AG04449 (cell line): ENCODE data around the gene ABCA8.
"Not testable (repeated sequence)": the region's sequence is repeated elsewhere in the genome, so short reads cannot be mapped to it uniquely, and the experiment has no call there.

Experiments
- CTCF ChIA-PET: fragments of 350-600 bp; formaldehyde crosslinking; extraction: SDS; loops from one replicate; lab custom pipeline; 2021; ENCODE audit warnings: antibody characterized with exemption; lab: Yijun Ruan, JAX
- POLR2A ChIA-PET: fragments of 400-600, 350-600 bp; formaldehyde crosslinking; extraction: SDS; loops from one replicate; lab custom pipeline; 2020; ENCODE audit warnings: antibody characterized with exemption, inconsistent platforms; lab: Yijun Ruan, JAX
- DNase-seq: peaks from one replicate; pipeline ENCODE4 v3.0.0-alpha.2; 2010; ENCODE audit warnings: low read depth, low spot score
- H3K4me3 ChIP-seq: 2 replicates; pipeline ENCODE4 v1.5.1; 2011; ENCODE audit warnings: low read depth, mild to moderate bottlenecking, control low read depth, low read length
- CTCF ChIP-seq: IDR thresholded peaks from one replicate; pipeline ENCODE4 v1.5.1; 2011; ENCODE audit warnings: mild to moderate bottlenecking, moderate library complexity, low read length, control low read depth, inconsistent platforms; ENCODE audit not compliant: insufficient read depth; ENCODE audit errors: missing control alignments

ABCA8 gene

GRCh38 chr17:68955181-68955841 lies at the start of gene ABCA8:
Gene ABCA8, minus strand, starts transcription at chr17:68955392. Its CDS starts 13,358 bp downstream, at chr17:68942034.
- H3K4me3 ChIP-seq: no peak within 1 kb of the TSS
- CTCF ChIA-PET: interaction anchor here (1.9 kb wide), 1 partner anchor 179 kb away, joined by 6 read pairs; no protein-coding TSS in a partner anchor
- no peak for DNase-seq
- POLR2A ChIA-PET: no interaction called here
- no peak for TF ChIP-seq CTCF

- H3K4me3 ChIP-seq, POLR2A ChIA-PET, CTCF ChIA-PET, DNase-seq: not testable (repeated sequence)
These were observed 49.6 kb upstream of the ABCA8 start for GRCh38 chr17:69004759-69005158.

GRCh38 chr17:68999743-69000142 lies 44.6 kb upstream of the ABCA8 start:
- H3K4me3 ChIP-seq, CTCF ChIA-PET, POLR2A ChIA-PET, DNase-seq: not testable (repeated sequence)

- no peak for DNase-seq
- CTCF ChIA-PET: no interaction called here
- no peak overlapping the region for H3K4me3 ChIP-seq
- TF ChIP-seq CTCF: no peak
- POLR2A ChIA-PET: no interaction called here
These were observed 37.9 kb upstream of the ABCA8 start for GRCh38 chr17:68993112-68993511.

- TF ChIP-seq CTCF: no peak
- H3K4me3 ChIP-seq: no peak overlapping the region
- no peak for DNase-seq
- ChIA-PET CTCF (no interaction called here), POLR2A (no interaction called here)
These were observed 32.8 kb upstream of the ABCA8 start for GRCh38 chr17:68987966-68988365.

- POLR2A ChIA-PET: no interaction called here
- TF ChIP-seq CTCF: no peak
- H3K4me3 ChIP-seq: no peak overlapping the region
- DNase-seq: no peak
- CTCF ChIA-PET: no interaction called here
These were observed 26.1 kb upstream of the ABCA8 start for GRCh38 chr17:68981288-68981687.

- no peak overlapping the region for H3K4me3 ChIP-seq
- ChIA-PET CTCF (interaction anchor here (0.6 to 2.3 kb wide), 3 partner anchors 105 to 196 kb away, joined by 3 to 23 read pairs (median 3); no protein-coding TSS in a partner anchor), POLR2A (no interaction called here)
- no peak for DNase-seq
- TF ChIP-seq CTCF: no peak
These were observed 18.1 kb upstream of the ABCA8 start for GRCh38 chr17:68973098-68973846.
